Natural killer cell (primary cell): ENCODE data around the gene CEACAM3. TPM values are rescaled to one million over a fixed set of nuclear protein-coding genes. Genes with fewer than 3 reads are reported as not detected.

Experiments used
- ATAC-seq, 3 donors: fragments of 150-1000 bp in 2 of 3; fragments of 200-7000 bp in 1 of 3; cut with Tn5 transposase; 1 replicate in 1 of 3; 2 replicates in 2 of 3; pipeline ENCODE4 v1.10.0; 2021; ENCODE audit warnings: mild to moderate bottlenecking in 2 of 3, moderate library complexity in 2 of 3
- DNase-seq, 2 donors: peaks; one replicate each; pipeline versions ENCODE4 v3.0.0 to v3.0.0-alpha.2; 2013 to 2021; ENCODE audit warnings: mixed read lengths in 1 of 2
- H3K27ac ChIP-seq: one replicate; pipeline ENCODE4 v1.5.1; 2013; ENCODE audit warnings: mild to moderate bottlenecking, low read length
- H3K27me3 ChIP-seq: one replicate; pipeline ENCODE4 v1.6.1; 2013; ENCODE audit warnings: low read length; ENCODE audit not compliant: control insufficient read depth, insufficient read depth
- H3K36me3 ChIP-seq: one replicate; pipeline ENCODE4 v1.6.1; 2013; ENCODE audit warnings: low read length; ENCODE audit not compliant: control insufficient read depth, insufficient read depth
- H3K4me1 ChIP-seq: one replicate; pipeline ENCODE4 v1.6.1; 2013; ENCODE audit warnings: low read length; ENCODE audit not compliant: control insufficient read depth, insufficient read depth
- H3K4me3 ChIP-seq: one replicate; pipeline ENCODE4 v1.5.1; 2013; ENCODE audit warnings: low read length
- H3K9me3 ChIP-seq: one replicate; pipeline ENCODE4 v1.6.1; 2013; ENCODE audit warnings: low read length; ENCODE audit not compliant: control insufficient read depth, insufficient read depth
- H3K27ac Mint-ChIP-seq, 2 donors: one replicate each; pipeline ENCODE4 v1.8.0; 2022; ENCODE audit warnings: mild to moderate bottlenecking in 2 of 2, mixed read lengths in 2 of 2, moderate library complexity in 1 of 2
- H3K27me3 Mint-ChIP-seq, 2 donors: one replicate each; pipeline ENCODE4 v1.8.0; 2022; ENCODE audit warnings: low read depth in 2 of 2, mixed read lengths in 2 of 2
- H3K36me3 Mint-ChIP-seq: one replicate; pipeline ENCODE4 v1.8.0; 2022; ENCODE audit warnings: mixed read lengths
- H3K4me1 Mint-ChIP-seq, 2 donors: one replicate each; pipeline ENCODE4 v1.8.0; 2022; ENCODE audit warnings: mixed read lengths in 2 of 2
- H3K4me3 Mint-ChIP-seq: one replicate; pipeline ENCODE4 v1.8.0; 2022; ENCODE audit warnings: mild to moderate bottlenecking, moderate library complexity, mixed read lengths
- H3K9me3 Mint-ChIP-seq, 2 donors: one replicate each; pipeline ENCODE4 v1.8.0; 2022; ENCODE audit warnings: mixed read lengths in 2 of 2
- WGBS: methylation state at CpG from one replicate; pipeline ENCODE4 v1.1.7; 2013; ENCODE audit warnings: missing lambda C conversion rate; ENCODE audit not compliant: insufficient coverage; 5-methylcytosine and 5-hydroxymethylcytosine counted together
- intact Hi-C: fragments of 100-400 bp; cut with micrococcal nuclease; formaldehyde crosslinking; loops from one replicate; pipeline ENCODE4 v1.14.2; 2022
- total RNA-seq, 4 donors: library from RNA; stranded (reverse); fragments of 120-200 nt in 1 of 4; gene quantifications; one replicate each; pipeline versions ENCODE4 v1.2.3 to v1.2.4, GENCODE V29; 2013 to 2022
- TF ChIP-seq, protein P1 (sequence below): fragments of 200-600 bp; IDR thresholded peaks from one replicate; pipeline ENCODE4 v1.8.0; 2022; ENCODE audit warnings: antibody characterized with exemption

CEACAM3 gene
- total RNA-seq, 3 donors from 2014 or later (not counting 1 experiment from before 2014, with no cell fraction given), result 1.3 to 1.7 TPM; not detected in 1

DNA sequence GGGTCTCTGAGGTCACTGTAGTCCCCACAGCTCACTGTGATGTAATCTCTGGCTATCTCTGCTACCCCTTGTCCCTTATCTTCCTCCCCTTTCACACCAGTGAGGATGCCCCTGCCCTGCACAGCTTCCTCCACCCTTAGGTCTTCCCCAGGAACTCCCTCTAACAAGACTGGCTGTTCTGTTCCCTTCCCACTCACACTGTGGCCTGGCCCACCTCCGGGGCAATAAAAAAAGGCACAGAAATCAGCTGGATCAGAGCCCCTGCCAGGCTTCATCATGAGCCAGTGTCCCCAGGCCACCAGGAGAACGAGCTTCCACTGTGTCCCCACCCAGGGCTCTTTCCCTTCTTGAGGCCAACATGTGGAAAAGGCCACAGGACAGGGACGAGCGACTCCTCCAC lies 4.6 kb downstream of the CEACAM3 start:
- H3K4me3 ChIP-seq, result no peak overlapping the region
- Mint-ChIP-seq H3K4me1 (no peaks in the 10 kb centered on the region), H3K36me3 (no peaks in the 10 kb centered on the region), H3K4me3 (no peak overlapping the region), H3K27ac (no peak overlapping the region), H3K27me3 (peaks cover 8 to 12% of the 10 kb centered on the region in 2 donors), H3K9me3 (no peaks in the 10 kb centered on the region)
- ATAC-seq (no peak), DNase-seq (no peak)
- WGBS, result 80% methylated on average over 4 of the region's 4 CpGs
- no peak overlapping the region for H3K27ac ChIP-seq
- H3K4me1 ChIP-seq, result peaks cover 20% of the 10 kb centered on the region
- no peaks in the 10 kb centered on the region for H3K27me3 ChIP-seq
- H3K36me3 ChIP-seq, result no peaks in the 10 kb centered on the region
- TF ChIP-seq, protein P1, sequence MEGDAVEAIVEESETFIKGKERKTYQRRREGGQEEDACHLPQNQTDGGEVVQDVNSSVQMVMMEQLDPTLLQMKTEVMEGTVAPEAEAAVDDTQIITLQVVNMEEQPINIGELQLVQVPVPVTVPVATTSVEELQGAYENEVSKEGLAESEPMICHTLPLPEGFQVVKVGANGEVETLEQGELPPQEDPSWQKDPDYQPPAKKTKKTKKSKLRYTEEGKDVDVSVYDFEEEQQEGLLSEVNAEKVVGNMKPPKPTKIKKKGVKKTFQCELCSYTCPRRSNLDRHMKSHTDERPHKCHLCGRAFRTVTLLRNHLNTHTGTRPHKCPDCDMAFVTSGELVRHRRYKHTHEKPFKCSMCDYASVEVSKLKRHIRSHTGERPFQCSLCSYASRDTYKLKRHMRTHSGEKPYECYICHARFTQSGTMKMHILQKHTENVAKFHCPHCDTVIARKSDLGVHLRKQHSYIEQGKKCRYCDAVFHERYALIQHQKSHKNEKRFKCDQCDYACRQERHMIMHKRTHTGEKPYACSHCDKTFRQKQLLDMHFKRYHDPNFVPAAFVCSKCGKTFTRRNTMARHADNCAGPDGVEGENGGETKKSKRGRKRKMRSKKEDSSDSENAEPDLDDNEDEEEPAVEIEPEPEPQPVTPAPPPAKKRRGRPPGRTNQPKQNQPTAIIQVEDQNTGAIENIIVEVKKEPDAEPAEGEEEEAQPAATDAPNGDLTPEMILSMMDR, result no peak
- intact Hi-C loops, result no loop called here
- H3K9me3 ChIP-seq, result no peaks in the 10 kb centered on the region

DNA sequence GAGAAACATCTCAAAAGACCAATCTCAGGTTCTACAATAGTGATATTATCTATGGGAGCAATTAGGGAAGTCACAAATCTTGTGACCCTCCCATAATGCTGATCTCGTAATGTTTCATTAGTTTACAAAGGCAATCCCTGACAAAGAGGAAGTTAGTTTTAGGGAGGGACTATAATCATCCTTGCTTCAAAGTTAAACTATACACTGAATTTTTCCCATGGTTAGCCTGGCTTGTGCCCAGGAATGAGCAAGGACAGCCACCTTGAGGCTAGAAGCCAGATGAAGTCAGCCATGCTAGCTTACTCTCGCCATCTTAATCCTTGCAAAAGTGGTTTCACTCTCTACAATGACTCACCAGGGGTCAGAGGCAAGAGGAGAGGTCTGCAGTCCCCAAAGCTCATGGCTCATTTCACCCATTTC lies 5.4 kb downstream of the CEACAM3 start:
- Mint-ChIP-seq H3K27ac (no peak overlapping the region), H3K9me3 (no peaks in the 10 kb centered on the region), H3K36me3 (no peaks in the 10 kb centered on the region), H3K4me3 (no peak overlapping the region), H3K4me1 (no peaks in the 10 kb centered on the region), H3K27me3 (peaks cover 5 to 7% of the 10 kb centered on the region in 2 donors)
- TF ChIP-seq, protein P1, result no peak
- Histone ChIP-seq H3K36me3 (no peaks in the 10 kb centered on the region), H3K27ac (peak overlapping the region; percentile 42), H3K9me3 (no peaks in the 10 kb centered on the region), H3K4me3 (no peak overlapping the region), H3K4me1 (peaks cover 13% of the 10 kb centered on the region), H3K27me3 (no peaks in the 10 kb centered on the region)
- no peak for DNase-seq
- ATAC-seq, result peak in 1 of 3 donors; percentile 73
- 55% methylated on average over 2 of the region's 2 CpGs for WGBS
- intact Hi-C loops, result no loop called here

DNA sequence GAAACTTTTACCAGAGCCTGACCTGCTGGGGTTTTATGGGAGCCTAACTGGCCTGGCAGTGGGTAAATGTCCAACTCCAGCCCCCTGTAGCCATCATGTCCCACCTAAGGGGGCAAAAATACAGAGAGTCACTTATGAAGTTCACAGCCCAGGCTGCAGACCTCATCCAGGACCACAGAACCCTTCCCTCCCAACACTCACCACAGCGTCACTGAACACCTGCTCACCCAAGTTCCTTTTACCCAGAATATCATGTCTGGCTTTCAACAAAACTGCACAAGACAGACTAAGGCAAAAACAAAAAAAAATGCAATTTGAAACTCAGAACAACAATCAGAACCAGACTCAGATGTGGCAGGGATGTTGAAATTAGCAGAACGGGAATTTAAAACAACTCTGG lies 6.4 kb downstream of the CEACAM3 start:
- intact Hi-C loops, result no loop called here
- Histone ChIP-seq H3K36me3 (no peaks in the 10 kb centered on the region), H3K9me3 (no peaks in the 10 kb centered on the region), H3K4me1 (peaks cover 13% of the 10 kb centered on the region), H3K27me3 (no peaks in the 10 kb centered on the region), H3K4me3 (no peak overlapping the region), H3K27ac (peak overlapping the region; percentile 42)
- H3K4me3 Mint-ChIP-seq, result no peak overlapping the region
- DNase-seq (no peak), ATAC-seq (no peak)
- no peaks in the 10 kb centered on the region for H3K4me1 Mint-ChIP-seq
- WGBS, result 11% methylated on average over 2 of the region's 2 CpGs
- H3K36me3 Mint-ChIP-seq, result no peaks in the 10 kb centered on the region
- H3K9me3 Mint-ChIP-seq, result no peaks in the 10 kb centered on the region
- TF ChIP-seq, protein P1, result no peak
- peak overlapping the region in 1 of 2 donors; percentile 8 for H3K27ac Mint-ChIP-seq
- peaks cover 5 to 10% of the 10 kb centered on the region in 2 donors for H3K27me3 Mint-ChIP-seq

DNA sequence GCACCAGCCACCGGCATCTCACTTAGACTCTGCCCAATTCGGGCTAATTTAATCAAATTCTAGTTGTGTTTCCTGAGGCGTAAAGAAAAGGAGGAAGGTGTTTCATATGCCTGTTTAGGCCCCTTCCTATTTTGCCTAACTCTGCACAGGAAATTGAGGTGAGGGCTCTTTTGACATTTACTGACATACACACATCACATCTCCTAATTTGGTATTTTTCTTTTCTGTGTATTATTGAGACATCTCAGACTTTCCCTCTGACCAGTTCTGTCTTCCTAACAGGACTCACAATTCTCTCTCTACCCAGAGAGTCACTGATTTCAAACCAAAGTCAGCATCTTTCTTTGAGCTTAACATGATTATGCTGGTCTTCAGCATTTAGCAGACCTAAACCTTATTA lies 7.9 kb downstream of the CEACAM3 start:
- H3K4me1 ChIP-seq, result peaks cover 14% of the 10 kb centered on the region
- no peaks in the 10 kb centered on the region for H3K9me3 ChIP-seq
- Mint-ChIP-seq H3K4me1 (no peaks in the 10 kb centered on the region), H3K9me3 (no peaks in the 10 kb centered on the region), H3K27me3 (peaks cover 13 to 14% of the 10 kb centered on the region in 2 donors), H3K4me3 (no peak overlapping the region), H3K27ac (no peak overlapping the region), H3K36me3 (no peaks in the 10 kb centered on the region)
- no peak overlapping the region for H3K27ac ChIP-seq
- 49% methylated on average over 3 of the region's 3 CpGs for WGBS
- H3K36me3 ChIP-seq, result no peaks in the 10 kb centered on the region
- intact Hi-C loops, result no loop called here
- H3K27me3 ChIP-seq, result no peaks in the 10 kb centered on the region
- DNase-seq, result no peak
- TF ChIP-seq, protein P1, result no peak
- H3K4me3 ChIP-seq, result no peak overlapping the region
- peak in 1 of 3 donors; percentile 51 for ATAC-seq
